HEK293T (cell line): ENCODE results near the gene GMCL1.

Source experiments
- ARNT ChIP-seq: fragments of 450-650 bp; IDR thresholded peaks from 2 replicates; pipeline ENCODE4 v1.6.1; 2017; ENCODE audit warnings: mild to moderate bottlenecking
- BHLHE40 ChIP-seq: fragments of 450-650 bp; IDR thresholded peaks from 2 replicates; pipeline ENCODE4 v1.6.1; 2016; ENCODE audit warnings: mild to moderate bottlenecking, moderate library complexity, borderline replicate concordance
- CTBP1 ChIP-seq: fragments of 450-650 bp; IDR thresholded peaks from 2 replicates; pipeline ENCODE4 v1.6.1; 2016; ENCODE audit warnings: borderline replicate concordance
- FOXM1 ChIP-seq: fragments of 450-650 bp; IDR thresholded peaks from 2 replicates; pipeline ENCODE4 v1.6.1; 2017; ENCODE audit warnings: mild to moderate bottlenecking, borderline replicate concordance
- NFRKB ChIP-seq: fragments of 450-650 bp; IDR thresholded peaks from 2 replicates; pipeline ENCODE4 v1.6.1; 2016; ENCODE audit warnings: mild to moderate bottlenecking, moderate library complexity
- SP1 ChIP-seq: fragments of 450-650 bp; IDR thresholded peaks from 2 replicates; pipeline ENCODE4 v1.6.1; 2017
- SUZ12 ChIP-seq: fragments of 450-650 bp; IDR thresholded peaks from 2 replicates; pipeline ENCODE4 v1.6.1; 2016; ENCODE audit warnings: mild to moderate bottlenecking
- TARDBP ChIP-seq: fragments of 450-650 bp; IDR thresholded peaks from 2 replicates; pipeline ENCODE4 v1.6.1; 2016

DNA sequence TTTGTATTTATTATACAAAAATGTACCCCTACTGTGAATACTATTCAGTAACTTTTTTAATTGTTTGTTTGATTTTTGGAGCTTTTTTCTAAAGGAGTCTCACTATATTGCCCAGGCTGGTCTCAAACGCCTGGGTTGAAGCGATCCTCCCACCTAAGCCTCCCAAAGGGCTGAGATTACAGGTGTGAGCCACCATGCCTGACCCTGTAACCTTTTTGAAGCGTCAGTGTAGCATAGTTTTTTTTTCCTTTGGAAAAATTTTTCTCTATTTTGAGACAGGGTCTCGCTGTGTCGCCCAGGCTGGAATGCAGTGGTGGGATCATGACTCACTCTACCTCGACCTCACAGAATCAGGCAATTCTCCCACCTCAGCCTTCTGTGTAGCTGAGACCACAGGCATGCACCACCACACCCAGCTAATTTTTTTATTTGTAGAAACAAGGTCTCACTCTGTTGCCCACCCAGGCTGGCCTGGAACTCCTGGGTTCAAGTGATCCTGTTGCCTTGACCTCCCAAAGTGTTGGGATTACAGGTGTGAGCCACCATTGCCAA lies 2.0 kb downstream of the GMCL1 start:
- TF ChIP-seq SP1 (no peak), TARDBP (no peak), SUZ12 (no peak), NFRKB (no peak), CTBP1 (no peak), FOXM1 (no peak), BHLHE40 (no peak), ARNT (no peak)
